AG09309 (cell line): Measurements from ENCODE around the gene ASPG.

Source experiments
- DNase-seq: peaks from one replicate; pipeline ENCODE4 v3.0.0-alpha.2; 2010; ENCODE audit warnings: low read depth
- H3K4me3 ChIP-seq: 2 replicates; pipeline ENCODE4 v1.5.1; 2011; ENCODE audit warnings: mild to moderate bottlenecking, low read depth, low read length, moderate library complexity; ENCODE audit not compliant: control insufficient read depth
- TF ChIP-seq, protein P1 (sequence below): IDR thresholded peaks from 2 replicates; pipeline ENCODE4 v1.5.1; 2011; ENCODE audit warnings: mild to moderate bottlenecking, low read depth, low read length, inconsistent platforms; ENCODE audit not compliant: insufficient read depth, control insufficient read depth; ENCODE audit errors: missing control alignments

ASPG gene

DNA sequence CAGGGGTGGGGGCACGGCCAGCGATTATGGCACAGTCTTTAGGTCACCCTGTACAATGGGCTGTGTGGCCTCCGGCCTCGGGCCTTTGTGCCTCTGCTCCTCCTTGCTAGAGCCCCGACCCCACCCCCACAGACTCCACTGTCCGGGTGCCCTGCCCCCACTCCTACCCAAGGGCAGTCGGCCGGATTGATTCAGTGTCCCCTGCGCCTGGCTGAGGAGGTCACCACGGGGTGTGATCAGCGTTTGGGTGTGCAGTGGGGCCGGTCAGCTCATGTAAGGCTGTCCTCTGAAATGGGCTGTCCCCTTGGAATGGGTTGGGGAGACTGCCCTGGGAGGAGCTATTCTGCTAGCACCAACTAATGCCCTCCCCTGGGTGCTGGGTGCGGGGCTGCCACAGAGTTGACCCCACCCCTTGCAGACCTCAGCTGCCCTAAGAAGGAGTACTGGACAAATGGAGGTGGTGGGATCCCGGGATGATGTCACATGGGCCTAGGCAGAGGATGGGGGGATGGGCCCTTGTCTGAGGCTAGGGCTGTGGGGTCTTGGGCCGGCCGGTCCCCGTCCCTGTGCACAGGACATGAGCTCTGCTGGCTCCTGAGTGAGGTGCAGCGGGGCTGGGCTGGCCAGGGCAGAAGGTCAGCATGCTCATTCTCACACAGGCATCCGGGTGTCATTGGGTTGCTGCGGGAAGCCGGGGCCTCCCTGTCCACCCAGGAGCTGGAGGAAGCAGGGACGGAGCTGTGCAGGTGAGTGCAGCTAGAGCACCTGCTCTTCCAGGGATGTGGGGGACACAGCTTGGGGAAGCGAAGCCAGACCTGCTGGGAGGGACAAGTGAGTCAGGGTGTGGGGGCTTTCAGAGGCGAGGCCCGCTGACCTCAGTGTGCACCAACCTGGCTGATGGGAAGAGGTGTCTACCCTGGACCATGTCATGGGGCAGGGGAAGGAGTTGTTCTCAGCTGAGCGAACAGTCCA, 23.4 kb downstream of the ASPG start:
- TF ChIP-seq, protein P1, sequence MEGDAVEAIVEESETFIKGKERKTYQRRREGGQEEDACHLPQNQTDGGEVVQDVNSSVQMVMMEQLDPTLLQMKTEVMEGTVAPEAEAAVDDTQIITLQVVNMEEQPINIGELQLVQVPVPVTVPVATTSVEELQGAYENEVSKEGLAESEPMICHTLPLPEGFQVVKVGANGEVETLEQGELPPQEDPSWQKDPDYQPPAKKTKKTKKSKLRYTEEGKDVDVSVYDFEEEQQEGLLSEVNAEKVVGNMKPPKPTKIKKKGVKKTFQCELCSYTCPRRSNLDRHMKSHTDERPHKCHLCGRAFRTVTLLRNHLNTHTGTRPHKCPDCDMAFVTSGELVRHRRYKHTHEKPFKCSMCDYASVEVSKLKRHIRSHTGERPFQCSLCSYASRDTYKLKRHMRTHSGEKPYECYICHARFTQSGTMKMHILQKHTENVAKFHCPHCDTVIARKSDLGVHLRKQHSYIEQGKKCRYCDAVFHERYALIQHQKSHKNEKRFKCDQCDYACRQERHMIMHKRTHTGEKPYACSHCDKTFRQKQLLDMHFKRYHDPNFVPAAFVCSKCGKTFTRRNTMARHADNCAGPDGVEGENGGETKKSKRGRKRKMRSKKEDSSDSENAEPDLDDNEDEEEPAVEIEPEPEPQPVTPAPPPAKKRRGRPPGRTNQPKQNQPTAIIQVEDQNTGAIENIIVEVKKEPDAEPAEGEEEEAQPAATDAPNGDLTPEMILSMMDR: no peak
- H3K4me3 ChIP-seq: no peak overlapping the region
- no peak for DNase-seq

DNA sequence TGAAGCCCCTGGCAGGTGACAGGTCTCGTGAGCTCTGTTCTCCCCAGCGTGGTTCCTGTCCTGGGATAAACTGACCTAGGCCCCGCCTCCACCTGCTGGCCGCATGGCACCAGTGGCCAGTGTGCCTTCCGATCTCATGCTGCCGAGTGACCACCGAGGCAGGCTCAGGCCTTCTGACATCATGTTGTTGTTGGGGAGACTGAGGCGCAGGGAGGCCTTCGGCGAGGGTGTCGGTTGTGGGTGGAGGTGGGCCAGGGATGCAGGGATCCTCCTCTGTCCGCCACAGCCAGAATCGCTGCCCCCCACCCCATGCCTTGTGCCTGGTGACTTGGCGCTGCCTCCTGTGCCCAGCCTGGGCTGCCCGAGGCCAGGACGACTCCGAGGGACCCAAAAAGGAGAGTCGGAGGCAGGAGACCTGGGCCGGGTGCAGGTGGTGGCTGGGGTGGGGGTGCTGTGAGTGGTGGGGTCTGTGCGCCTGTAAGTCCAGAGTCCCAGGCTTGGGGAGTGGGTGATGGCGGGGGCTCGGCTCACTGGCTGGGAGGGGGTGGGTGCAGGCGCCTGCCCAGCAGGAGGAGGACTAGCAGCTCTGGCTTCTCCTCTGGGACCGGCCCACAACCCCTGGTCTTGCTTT, 24.3 kb downstream of the ASPG start:
- TF ChIP-seq, protein P1: no peak
- no peak for DNase-seq
- H3K4me3 ChIP-seq: no peak overlapping the region

DNA sequence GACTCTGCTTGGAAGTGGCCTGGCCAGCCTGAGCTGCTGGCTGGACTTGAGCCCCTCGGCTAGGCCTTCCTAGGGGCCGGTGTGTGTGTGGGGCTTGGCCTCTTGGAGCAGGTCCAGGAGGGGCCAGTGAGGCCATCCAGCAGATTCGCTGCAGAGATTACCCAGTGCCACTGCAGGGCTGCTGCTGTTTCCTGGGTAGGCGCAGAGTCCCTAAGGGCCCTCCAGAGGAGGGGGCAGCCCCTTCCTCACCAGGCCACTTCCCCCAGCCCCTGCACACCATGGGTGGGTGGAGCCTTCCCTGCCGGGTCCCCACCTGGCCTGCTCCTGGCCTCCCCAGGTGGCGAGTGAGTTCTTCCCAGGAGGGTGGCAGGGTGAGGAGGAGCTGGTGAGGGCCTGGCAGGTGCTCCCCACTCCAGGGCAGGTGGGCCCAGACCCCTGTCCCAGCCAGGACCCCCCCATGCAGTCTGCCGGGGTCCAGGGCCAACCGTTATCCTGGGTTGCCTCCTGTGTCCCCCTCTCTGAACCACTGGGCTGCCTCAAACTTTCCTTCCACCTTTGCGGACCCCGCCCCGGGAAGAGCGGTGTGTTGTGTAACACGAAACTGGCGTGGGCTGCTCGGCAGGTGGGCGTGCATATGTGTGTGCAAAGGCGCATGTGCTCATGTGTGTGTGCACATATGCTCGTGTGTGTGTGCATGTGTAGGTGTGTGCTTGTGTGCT, 25.1 kb downstream of the ASPG start:
- TF ChIP-seq, protein P1: no peak
- no peak for DNase-seq

DNA sequence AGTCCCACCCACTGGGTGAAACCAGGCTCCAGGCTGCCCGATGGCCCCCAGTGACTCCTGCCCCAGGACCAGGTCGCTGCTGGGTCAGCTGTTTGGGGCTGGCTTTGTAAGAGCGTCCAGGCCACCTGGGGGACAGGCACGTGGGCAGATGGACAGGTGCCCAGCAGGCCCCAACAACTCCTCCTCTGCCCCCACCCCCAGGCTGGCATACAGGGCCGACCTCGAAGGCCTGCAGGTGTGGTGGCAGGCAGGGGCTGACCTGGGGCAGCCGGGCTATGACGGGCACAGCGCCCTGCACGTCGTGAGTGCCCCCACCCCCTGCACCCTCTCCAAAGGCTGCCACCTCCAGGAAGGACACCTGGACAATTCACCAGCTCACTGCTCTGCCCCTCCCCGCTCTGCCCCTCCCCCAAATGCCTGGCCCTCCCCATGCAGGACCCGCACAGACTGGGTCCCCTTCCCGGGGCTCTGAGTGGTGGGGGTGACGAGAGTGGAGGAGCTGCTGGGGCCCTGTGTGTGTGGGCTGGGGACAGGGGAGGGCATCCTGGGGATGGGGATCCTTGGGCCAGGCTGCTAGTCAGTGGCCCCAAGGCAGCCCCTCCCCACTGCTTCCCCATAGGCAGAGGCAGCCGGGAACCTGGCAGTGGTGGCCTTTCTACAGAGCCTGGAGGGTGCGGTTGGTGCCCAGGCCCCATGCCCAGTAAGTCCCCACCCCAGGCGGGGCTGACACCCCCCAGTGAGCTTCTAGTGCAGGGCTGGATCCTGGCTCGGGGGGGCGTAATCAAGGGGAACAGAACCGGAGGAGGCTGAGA, 26.0 kb downstream of the ASPG start:
- TF ChIP-seq, protein P1: no peak
- DNase-seq: no peak
- no peak overlapping the region for H3K4me3 ChIP-seq

More for the DNA sequence above, 25.1 kb downstream of the ASPG start:
- H3K4me3 ChIP-seq: no peak overlapping the region

DNA sequence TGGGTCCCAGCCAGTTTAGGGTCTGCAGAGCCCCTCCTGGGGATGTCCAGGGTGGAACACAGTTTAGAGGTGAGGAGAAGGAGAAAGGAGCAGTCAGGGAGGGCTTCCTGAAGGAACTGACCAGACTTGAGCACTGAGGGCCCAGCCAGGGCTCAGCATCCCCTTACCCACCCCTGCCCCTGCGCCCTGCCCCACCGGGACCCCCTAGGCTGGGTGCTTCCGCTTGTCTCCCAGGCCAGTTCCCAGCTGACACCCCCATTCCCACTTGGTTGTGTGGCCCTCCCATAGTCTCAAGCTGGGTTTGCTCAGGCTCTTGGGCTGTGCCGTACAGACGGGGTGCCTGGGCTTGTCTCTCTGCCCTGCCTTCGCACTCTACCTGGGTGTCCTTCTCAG, 26.6 kb downstream of the ASPG start:
- TF ChIP-seq, protein P1: no peak
- no peak overlapping the region for H3K4me3 ChIP-seq
- no peak for DNase-seq
